CD4-positive, alpha-beta T cell treated with Interferon gamma for 1 hour (primary cell): ENCODE measurements around the gene PLCB4.

Experiments
- DNase-seq: peaks from one replicate; pipeline ENCODE4 v3.0.0-alpha.2; 2020

Gene PLCB4

DNA sequence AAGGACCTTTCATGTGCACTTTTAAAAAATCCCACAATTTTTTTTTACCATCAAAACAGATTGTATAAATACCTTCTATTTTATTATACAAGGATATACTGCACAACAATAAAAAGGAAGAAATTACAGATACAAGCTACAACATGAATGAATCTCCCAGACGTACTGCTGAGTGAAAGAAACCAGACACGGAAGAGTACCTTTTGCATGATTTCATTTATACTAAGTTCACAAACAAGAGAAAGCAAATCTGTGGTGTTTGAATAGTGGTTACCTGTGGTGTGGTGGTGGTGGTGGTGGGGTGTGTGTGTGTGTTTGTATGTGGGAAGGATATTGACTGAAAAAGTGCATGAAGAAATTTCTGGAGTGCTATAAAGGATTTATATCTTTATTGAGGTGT, 6.8 kb upstream of the PLCB4 start:
- DNase-seq = no peak

DNA sequence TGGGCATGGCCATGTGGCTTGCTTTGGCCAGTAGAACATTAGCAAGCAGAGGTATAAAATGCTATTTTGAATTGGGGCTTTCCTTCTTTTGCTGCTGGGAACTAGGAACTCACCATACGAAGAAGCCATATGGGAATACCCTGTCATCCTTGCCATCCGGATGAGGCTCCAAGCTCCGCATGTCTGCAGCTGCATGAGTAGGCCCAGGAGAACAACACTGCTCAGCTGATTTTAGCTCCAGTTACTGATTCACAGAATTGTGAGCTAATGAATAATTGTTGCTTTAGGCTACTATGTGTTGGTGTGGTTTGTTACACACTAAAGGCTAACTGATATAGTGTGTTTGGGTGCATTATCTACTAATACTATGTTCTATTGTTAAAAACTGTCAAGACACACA, 2.7 kb upstream of the PLCB4 start:
- no peak for DNase-seq

DNA sequence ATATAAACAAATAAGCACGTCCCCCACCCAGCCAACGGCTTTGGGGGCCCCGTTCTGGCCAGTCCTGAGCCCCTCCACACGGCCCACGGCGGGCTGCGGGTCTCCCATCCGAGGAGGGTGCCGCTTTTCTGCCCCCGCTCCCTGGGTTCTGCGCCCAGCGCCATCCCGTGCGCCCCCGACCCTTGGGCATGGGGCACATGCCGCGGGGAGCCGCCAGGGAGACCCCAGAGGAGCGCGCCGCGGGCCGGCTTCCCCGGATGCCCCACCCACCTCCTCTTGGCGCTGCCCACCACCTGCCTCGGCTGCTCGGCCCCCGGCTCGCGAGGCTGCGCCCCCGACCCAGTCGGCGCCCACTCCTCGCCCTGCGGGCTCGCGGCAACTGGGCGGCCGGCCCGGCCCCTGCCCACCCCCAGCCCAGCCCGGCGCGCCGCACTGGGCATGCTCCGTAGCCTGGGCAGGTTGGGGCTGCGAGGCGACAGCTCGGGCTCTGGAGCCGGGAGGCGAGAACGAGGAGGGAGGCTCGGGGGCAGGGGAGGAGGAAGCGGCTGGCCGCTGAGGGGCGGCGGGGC, 570 bp upstream of the PLCB4 start:
- DNase-seq = no peak

DNA sequence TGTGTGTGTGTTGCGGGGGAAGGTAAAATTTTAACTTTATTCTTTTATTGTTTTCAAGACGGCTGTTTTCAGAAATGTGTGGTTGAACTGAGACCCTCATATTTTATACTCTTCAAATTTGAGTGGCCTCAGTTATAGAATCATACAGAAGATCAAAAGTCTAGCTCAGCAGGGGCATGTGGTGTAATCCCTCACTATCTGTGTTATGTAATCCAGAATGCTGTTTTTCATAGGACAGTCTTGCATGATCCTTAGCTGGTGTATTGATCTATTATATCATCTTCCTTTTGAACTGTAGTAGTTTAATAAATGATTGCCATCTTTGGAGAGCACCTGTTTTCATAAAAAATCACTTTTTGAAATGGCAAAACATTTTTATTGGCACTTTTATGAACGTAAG, 1.4 kb downstream of the PLCB4 start:
- no peak for DNase-seq

DNA sequence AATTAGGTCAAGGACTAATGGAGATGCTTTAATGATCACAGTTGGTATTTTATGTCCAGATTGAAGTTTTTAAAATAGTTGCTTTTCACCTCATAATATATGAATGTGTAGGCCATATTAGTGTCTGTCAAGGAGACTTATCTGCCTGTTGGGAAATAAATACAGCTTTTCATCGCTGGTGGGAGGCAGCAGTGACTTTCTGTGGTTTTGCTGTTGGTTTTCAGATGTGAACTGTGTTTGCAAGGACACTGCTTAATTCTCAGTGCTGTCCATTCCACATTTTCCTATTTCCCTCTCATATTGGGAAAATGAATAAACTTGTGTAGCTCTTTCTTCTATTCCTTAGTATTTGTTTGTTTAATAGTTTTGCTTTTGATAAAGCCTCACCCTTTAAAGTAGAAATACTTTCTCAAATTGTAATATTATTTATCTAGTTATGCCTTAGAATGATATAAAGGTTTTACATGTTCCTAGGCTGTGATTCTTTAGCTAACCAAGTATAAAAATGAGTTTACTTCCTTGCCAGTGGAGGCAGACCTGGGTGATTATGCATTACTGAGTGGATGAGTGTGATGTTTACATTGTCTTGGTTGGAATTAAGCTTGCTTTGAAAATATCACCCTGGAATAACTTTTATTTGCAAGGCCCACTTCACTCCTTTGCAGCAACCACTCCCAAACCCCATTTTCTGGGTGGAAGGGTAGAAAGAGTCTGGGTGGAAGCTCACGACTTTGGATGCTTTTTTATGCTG, 3.3 kb downstream of the PLCB4 start:
- DNase-seq = no peak

DNA sequence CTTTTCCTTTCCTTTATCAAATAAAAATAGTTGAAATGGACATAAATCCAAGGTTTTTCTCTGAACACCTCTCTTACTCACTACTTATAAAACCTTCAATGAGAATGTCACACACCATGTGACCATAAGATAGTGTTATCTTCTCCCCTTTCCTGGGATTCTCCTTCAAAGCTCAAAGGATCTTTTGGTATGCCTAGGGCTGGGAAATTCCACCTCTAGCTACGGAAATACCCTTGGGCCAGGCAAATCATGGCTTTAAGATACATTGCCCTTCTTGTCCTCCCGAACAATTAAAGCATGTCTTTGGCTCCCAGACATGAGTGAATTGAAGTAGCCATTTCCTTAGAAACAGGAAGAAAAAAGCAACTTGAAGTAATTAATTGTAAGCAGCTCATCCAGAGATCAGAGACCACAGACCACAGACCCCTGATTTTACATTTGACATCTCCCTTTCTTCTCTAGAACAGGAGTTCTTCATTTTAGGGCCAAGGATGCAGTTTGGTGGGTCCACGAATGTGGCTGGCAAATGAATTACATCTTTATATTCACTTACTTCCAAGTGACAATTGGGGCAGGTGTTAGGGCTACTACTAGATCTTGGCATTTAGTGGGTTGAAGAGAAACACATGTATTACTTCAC, 4.1 kb downstream of the PLCB4 start:
- DNase-seq = no peak

DNA sequence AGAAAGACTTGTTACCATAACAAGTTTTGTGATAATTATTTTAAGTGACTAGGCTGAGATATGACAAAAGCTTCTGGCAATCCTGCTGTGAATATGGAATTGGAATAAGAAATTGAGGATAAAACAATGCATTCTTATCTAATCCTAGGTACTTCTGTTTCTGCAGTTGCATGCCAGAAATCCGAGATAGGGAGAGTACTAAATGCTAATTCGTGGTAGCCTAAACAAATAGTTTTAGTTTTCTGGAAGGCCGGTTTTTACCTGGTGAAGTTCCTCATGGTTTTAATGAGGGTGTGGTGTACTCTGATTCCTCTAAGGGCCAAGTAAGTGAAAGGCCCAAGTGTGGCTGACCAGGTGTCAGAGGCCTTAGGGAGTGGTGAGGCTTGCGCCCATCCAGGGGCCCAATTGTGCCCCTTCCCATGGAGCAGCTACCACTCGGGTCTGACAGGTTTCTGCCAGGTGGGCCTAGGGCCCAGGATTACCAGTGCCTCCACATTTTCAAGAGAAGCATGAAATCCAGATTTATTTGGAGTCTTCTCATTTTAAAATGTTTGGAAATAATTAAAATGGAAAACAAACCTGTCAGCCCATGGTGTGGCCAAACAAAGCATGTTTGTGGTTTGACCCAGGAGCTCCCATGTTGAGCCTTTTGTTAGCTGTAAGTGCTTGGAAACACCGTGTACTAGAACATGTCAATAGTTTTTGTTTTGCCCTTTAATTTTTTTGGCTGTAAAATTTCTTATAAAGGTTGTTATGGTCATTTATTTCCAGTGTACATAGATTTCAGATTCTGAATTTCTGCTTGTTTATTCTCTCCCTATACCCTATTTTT, 6.6 kb downstream of the PLCB4 start:
- no peak for DNase-seq

DNA sequence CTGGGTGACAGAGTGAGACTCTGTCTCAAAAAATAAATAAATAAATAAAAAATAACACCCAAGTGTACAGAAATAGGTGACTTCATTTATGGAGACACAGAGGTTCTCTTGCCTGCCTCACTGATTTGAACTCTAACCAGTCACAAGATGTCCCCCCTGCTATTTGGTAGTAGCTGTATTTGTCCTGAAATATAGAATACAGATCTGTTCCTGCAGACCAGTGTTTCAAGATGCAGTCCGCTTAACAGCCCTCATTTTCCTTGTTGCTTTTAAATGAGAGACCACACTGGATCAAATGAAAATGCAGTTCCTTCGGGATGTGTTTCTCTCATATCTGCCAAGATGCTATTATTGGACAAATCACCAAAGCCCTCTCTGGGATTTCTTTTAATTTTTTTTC, 7.6 kb downstream of the PLCB4 start:
- DNase-seq = no peak

DNA sequence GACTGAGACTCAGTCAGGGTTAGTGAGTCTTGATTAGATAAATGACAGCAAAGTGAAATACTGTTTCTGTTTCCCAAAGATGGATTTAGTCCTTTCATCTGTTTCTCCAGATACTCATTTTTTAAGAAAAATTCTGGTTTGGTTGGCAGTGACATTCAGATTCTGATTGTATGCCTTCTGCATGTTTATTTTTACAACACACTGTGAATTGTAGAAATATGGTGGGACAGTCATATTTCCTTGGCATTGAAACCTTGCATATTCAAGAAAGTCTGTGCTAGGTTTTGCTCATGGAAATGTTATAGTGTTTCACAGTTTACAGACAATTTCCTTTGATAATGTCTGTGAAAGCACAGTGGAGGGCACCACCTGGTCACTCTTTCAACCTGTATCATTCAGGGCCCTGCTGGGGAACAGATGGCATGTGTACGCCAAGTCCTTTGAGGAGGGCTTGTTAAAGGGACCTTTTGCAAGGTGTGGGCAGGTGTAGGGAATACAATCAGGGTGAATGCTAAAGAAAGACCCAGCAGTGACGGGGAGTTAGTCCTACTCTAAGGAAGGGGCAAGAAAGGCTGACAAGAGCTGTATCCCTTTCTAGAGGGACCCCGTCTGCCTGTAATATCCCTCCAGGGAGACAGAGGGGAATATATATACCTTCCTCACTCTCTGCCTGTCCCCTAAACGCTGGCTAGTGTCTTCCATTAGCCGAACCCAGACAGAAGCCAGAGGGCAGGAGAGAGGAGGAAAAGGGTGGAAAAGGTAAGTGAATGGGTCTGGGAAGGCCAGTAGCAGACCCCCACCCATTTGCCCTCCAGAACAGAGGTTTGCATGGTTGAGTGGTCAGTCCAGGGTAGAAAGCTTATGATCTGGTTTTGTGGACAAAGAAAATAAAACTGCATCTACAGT, 10.2 kb downstream of the PLCB4 start:
- DNase-seq = no peak

DNA sequence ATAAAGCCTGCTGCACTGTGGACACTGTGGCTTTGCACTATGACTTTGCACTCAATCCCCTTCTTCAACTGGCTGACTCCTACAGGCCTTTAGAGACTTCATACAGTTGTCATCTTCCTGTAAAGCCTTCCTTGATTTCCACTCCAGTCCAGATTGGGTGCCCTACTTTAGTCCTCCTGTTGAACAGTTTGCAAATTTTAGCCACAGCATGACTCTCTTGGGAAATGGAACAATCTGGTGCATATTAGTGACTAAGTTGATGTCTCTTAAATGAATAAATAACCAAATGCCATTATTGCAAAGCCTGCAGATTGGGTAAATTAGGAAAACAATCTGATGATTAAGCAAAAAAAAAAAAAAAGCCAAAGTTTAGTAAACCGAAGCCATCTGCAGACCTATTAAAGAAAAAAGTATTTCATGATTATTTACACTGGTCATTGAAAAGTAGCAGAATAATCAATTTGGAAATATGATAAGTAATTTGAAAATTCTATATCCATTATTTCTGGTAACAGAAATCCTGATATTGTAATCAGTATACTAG, 12.6 kb downstream of the PLCB4 start:
- no peak for DNase-seq

DNA sequence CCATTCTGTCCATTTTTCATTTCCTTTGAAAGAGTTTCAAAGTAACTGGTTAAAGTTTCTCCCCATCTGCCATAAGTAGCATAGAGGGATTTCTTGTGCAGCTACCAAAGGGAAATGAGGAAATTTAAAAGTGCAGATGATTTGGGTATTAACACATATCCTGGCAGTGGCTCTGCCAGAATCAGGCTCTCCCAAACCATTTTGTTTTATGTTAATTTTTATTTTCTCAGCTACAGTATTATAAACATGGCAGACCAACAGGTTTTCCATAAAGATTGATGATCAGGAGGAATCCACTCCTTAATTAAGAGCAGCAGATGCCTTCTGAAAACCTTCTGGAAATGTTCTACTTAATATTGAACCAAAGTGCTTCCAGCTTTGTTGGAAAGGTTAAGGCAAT, 13.9 kb downstream of the PLCB4 start:
- DNase-seq = no peak

DNA sequence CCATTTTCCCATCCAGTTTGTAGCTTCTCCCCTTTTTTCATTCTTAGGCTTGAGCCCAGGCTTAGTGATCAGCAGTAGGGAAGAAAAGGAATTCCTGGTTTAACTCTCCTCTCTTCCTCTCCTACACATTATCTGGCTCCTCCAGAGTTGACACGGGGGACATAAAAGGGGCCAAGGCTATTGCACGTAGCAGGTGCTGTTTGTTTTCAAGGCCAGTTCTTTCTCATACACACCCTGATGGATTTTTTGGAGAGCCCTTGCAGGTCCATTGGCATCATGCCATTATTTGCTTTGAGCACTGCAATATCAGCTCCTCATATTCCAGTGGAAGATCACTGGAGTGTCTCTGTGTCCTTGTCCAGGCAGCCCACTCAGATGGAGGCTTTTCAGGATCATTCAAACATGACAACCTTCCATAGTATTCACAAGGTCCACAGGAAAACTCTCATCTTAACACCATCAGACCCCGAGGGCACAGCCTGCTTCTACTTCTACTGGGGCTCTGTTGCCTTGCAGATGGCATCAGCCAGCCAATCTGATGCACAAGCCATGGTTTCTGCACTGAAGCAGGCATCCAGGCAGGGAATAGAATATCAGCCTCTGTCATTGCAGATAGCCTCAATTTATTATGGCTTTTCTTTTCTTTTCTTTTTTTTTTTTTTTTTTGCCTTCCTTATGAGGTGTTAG, 18.8 kb downstream of the PLCB4 start:
- no peak for DNase-seq

DNA sequence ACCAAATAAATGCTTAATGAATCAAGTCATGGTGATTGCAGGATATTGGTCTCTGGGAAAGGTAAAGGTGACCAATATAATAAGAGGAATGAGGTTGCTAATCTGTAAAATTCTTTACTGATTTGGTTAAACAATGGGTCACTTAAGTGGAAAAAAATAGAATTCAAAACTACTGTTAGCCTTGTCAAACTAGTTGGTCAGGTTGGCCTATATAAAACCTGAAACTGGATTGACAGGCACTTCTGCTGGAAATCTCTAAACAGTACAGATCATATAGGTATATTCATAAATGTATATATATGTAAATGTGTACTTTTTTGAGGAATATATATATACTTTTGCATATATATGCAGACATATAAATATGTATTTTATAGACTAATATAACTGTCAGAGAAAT, 19.7 kb downstream of the PLCB4 start:
- DNase-seq = no peak

DNA sequence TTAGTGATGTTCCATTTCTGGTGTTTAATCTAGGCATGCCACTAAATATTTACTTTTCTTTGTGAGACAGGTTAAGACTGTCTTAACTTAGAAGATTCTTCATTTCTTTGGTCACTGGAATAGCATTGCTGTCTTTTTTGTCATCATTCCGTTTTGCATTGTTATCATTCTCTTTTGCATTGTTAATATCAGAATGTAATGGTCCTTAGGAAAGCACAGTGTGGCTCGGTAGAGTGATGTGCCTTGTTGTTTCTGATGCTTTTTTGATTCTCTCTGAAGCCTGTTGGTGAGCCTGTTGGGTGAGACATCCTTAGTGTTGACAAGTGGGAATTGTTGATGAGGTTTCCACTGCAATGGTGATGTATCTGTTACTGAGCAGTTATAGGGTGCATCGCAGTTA, 23.2 kb downstream of the PLCB4 start:
- no peak for DNase-seq

DNA sequence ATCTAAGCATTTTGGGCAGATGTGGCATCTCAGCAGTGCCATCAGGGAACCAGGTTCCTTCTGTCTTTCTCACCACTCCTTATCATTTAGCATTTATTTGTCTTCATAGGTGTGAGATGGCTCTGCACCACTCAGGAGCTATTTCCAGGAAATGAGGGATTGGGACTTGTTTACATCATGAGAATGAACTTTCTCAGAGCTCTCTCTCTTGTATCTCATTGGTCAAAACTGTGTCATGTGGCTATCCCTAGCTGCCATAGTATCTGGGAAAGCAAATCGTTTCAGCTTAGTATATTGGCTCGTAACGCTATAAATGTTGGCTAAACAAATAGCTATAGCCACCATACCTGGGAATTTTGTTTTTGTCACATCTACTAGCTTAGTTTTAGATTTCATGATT, 23.8 kb downstream of the PLCB4 start:
- no peak for DNase-seq

DNA sequence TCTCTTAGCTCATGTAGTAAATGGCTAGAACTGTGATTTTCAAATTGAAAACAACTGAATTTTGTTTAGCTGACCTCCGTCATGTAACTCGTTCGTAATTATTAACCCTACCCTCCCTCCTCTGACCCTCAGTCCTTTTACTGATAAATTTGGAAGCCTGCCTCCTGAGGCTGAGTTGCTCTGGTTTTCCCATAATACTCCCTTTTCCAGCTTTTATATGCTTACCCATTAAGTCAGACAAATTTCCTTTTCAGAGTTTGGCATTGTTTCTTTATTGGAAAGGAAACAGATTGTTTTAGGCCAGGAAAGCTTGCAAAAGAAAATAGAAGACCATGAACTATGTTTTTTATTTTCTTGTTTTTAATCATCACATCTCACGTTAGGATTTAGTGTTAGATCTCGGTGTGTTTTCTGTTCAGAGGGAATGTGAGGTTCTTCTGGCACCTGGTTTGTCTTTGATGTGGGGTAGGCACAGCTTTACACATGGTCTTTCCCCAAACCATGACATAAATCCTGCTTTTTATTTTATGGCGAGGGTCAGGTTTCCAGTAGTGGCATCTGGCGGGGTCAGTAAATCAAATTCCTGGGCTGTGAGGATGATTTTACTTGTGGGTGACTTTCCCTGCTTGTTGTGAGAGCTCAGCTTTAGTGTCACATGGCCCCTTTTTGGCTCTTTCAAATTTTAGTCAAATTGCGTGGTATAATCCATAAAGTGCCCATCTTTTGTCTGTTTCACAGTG, 24.5 kb downstream of the PLCB4 start:
- DNase-seq = no peak

DNA sequence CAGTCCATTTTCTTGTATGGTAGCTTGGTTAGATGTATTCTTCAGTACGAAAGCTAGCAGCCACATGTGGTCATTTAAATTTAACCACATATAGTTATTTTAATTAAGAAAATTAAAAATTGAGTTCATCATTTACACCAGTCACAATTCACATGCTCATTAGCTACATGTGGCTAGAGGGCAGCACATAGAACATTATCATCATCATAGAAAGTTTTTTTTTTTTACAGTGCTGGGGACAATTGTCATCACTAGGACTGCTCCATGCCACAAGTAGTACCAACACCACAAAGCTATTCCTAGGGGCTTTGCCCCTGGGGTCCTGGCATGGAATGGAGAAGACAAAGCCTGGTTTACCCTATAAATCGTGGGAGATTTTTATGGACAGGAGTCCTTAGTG, 30.5 kb downstream of the PLCB4 start:
- DNase-seq = no peak

DNA sequence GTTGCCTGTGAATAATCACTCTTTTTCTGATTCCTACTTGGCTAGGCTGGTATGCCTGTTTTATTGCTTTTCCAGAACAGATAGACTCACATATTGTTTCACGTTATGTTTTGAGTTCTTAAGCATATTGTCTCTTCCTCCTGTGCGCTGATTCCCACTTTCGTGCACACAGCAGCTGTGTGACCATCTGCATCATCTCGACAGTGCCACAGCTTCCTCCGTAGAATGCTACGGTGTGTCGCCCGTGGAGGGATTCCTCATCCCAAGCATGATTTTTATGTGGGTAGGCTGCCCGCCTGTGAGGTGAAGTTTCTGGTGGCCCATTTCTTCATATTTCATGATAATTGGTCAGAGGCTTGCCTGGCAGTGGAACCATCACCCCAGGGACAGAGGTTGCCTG, 31.8 kb downstream of the PLCB4 start:
- no peak for DNase-seq

DNA sequence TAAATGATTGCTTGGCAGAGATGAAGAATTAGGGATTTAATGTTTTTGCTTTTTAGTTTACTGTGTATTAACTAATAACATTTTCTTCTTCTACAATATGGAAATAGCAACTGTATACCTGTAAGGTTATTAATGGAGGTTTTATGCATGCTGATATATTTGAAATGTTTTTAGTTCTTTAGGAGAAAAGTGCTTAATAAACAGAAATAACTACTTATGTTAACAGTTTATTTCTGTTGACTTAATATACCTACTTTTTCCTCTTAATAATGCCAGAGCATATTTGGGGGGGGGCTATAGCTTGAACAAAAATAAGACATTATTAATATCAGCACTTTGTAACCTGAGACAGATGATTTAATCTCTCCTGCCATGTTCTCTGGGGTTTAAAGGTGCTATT, 33.6 kb downstream of the PLCB4 start:
- DNase-seq = no peak

DNA sequence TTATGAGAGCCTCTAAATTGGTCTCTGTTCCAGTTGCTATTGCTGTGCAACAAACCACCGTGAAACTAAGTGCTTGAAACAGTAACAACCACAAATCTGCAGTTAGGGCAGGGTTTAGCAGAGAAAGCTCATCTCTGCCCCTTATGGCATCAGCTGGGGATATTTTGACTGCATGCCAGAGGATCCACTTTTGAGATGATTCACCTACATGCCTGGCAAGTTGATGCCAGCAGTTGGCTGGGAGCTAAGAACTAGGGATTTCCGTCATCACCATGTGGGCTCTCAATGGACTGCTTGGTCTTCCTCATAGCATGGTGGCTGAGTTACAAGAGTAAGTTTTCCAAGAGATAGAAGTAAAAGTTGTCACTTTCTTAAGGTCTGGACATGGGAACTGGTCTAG, 35.1 kb downstream of the PLCB4 start:
- DNase-seq = no peak

DNA sequence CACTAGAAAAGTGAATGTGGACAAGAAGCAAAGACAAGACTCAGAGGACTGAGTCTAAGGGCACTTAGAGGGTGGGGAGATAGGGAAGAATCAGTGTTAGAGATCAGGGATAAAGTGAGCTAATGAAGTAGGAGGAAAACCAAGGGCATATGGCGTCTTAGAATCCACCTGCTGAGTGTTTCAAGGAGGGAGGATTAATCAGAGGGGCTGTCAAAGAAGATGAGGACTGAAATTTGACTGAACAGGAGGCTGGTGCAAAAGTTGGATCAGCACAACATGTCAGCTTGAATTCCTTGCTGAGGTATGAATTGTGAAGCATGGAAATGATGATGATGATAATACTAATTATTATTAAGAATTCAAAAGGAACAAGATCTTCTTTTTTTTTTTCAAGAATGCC, 39.4 kb downstream of the PLCB4 start:
- no peak for DNase-seq
